Breast epithelium (tissue), 3 donors: Measurements from ENCODE around the gene ZNF614.

ENCODE experiments used
- POLR2A ChIP-seq: fragments of 450-650 bp; IDR thresholded peaks from one replicate; pipeline ENCODE4 v1.6.1; 2016; ENCODE audit warnings: antibody characterized with exemption, mild to moderate bottlenecking, moderate library complexity
- TF ChIP-seq, protein P1 (sequence below), 3 donors: fragments of 450-650 bp; IDR thresholded peaks; one replicate each; pipeline ENCODE4 v1.5.1; 2016 to 2017; ENCODE audit warnings: antibody characterized with exemption in 3 of 3, mild to moderate bottlenecking in 3 of 3, moderate library complexity in 3 of 3

DNA sequence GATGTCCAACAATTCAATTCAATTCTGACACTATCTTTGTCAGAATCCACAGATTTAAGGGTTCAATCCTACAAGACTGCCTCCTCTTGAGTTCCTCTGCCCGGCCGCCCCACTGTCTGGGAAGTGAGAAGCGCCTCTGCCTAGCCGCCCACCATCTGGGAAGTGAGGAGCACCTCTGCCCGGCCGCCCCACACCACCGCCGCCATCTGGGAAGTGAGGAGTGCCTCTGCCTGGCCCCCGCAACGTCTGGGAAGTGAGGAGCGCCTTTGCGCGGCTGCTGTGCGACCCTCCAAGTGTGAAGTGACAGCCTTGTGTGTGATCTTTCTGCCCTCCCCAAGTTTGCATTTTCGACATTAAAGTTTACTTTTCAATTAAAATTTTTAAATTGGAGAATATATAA, 6.0 kb downstream of the ZNF614 start:
- no peak for TF ChIP-seq POLR2A
- TF ChIP-seq, protein P1, sequence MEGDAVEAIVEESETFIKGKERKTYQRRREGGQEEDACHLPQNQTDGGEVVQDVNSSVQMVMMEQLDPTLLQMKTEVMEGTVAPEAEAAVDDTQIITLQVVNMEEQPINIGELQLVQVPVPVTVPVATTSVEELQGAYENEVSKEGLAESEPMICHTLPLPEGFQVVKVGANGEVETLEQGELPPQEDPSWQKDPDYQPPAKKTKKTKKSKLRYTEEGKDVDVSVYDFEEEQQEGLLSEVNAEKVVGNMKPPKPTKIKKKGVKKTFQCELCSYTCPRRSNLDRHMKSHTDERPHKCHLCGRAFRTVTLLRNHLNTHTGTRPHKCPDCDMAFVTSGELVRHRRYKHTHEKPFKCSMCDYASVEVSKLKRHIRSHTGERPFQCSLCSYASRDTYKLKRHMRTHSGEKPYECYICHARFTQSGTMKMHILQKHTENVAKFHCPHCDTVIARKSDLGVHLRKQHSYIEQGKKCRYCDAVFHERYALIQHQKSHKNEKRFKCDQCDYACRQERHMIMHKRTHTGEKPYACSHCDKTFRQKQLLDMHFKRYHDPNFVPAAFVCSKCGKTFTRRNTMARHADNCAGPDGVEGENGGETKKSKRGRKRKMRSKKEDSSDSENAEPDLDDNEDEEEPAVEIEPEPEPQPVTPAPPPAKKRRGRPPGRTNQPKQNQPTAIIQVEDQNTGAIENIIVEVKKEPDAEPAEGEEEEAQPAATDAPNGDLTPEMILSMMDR (IDR thresholded peaks at IDR 0.05) = no peak
